Colon (tissue), 2 donors: ENCODE measurements around the gene HSP90AA1.

Experiments used
- FAIRE-seq: peaks from 2 replicates; lab custom pipeline; 2012; peaks lifted over from hg19 to GRCh38; lab: Jason Lieb, UNC
- donor health status: control.
- donor health status: control.

The HSP90AA1 gene

DNA sequence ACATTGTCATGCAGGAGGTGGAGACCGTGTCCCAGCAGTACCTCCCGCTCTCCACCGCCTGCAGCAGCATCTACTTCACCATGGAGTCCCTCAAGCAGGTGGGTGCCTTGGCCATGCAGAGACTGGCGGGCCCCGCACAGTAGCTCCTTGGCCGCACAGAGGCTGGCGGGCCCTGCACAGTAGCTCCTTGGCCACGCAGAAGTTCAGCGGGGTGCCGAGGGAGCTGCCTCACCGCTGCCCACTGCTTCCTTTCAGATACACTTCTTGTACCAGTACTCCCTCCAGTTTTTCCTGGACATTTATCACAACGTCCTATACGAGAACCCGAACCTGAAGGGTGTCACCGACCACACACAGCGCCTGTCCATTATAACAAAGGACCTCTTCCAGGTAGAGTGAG lies 47.7 kb downstream of the HSP90AA1 start:
- no peak for FAIRE-seq

- no peak for FAIRE-seq
Observed at GRCh38 chr14:102037686-102038085, 49.2 kb downstream of the HSP90AA1 start.

DNA sequence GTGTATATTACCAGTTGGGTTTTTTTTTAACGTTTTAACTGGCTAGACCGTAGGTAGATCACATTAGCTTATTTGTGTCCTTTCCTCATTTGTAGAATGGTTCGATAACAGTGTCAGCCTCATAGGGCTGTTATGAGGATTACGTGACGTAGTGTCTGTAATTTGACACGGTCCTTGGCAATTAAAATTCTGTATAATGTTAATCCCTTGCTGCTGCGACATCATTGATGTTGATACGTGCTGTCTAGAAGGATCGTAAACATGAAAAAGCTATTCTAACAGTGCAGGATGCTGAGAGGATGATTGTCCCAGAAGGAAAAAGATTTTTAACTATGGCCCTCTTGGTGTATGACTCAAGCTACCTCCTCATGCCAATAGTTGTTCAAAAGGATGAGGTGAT lies 50.9 kb downstream of the HSP90AA1 start:
- FAIRE-seq, result no peak

DNA sequence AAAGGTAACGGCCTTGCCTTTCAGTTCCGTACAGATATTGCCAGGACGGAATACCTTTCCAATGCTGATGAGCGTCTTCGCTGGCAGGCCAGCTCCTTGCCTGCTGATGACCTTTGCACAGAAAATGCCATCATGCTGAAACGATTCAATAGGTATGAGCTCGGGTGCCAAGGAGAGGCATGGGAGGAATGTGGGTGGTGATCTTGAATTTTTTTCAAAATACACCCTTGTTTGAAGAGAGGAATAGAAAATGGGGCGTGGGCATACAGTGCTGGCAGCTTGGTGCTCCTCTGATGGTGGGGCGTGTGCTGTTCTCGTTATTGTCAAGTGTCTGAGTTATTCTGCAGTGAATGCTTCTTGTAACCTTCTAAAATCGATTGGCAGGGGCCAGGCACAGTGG lies 52.5 kb downstream of the HSP90AA1 start:
- FAIRE-seq, result no peak

DNA sequence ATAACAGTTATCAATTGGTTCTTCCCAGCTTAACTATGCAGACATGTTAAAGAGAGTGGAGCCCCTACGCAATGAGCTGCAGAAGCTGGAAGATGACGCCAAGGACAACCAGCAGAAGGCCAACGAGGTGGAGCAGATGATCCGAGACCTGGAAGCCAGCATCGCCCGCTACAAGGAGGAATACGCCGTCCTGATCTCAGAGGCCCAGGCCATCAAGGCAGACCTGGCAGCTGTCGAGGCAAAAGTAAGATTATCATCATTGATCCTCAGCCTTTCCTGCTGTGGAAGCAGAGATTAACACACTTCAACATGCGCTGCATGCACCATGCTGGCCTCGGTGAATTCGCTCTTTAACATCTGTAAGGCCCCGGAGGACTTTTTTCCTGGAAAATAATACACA lies 53.6 kb downstream of the HSP90AA1 start:
- FAIRE-seq, result no peak
